ENCODE data around the gene IPO8.

Gene IPO8

DNA sequence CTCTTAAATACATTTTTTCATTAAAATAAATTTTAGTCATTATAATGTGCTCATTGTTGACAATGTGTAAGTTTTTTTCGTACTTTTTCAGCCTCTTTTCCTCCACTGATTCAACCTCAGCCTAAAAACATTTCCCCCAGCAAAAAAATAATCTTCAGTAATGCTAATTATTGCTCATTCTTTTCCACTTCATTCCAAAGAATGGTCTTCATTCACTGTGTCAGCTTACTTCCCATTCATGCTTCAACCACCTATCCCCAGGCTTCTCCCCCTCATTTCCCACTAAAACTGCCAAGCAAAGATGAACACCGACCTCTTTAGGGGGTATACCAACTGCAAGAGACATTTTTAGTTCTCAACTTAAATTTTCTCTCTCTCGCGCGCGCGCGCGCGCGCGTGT lies 2.7 kb upstream of the IPO8 start:
- no peak overlapping the region for H3K27ac ChIP-seq
- TF ChIP-seq ZFX (IDR thresholded peaks at IDR 0.05): no peak
- TF ChIP-seq, protein P1, sequence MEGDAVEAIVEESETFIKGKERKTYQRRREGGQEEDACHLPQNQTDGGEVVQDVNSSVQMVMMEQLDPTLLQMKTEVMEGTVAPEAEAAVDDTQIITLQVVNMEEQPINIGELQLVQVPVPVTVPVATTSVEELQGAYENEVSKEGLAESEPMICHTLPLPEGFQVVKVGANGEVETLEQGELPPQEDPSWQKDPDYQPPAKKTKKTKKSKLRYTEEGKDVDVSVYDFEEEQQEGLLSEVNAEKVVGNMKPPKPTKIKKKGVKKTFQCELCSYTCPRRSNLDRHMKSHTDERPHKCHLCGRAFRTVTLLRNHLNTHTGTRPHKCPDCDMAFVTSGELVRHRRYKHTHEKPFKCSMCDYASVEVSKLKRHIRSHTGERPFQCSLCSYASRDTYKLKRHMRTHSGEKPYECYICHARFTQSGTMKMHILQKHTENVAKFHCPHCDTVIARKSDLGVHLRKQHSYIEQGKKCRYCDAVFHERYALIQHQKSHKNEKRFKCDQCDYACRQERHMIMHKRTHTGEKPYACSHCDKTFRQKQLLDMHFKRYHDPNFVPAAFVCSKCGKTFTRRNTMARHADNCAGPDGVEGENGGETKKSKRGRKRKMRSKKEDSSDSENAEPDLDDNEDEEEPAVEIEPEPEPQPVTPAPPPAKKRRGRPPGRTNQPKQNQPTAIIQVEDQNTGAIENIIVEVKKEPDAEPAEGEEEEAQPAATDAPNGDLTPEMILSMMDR (conservative IDR thresholded peaks at IDR 0.05): no peak

DNA sequence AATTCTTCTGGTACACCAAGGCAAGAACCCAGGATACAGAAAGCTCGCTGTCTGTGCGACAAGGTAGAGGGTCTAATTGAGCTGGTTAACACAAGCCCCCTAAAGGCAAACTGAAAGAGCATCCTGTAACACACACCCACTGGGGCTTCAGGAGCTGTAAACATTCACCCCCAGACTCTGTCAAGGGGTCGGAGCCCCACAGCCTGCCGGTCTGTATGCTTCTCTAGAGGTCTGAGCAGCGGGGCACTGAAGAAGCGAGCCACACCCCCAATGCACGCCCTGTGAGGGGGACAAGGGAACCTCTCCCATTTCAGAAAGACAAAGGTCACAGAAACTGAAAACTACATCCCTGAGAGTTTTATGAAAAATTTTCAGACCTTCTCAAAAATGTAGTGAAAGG lies 1.3 kb upstream of the IPO8 start:
- TF ChIP-seq, protein P1 (conservative IDR thresholded peaks at IDR 0.05): no peak
- TF ChIP-seq ZFX (IDR thresholded peaks at IDR 0.05): no peak
- no peak overlapping the region; the same call in 1 of the 2 replicates for H3K27ac ChIP-seq

DNA sequence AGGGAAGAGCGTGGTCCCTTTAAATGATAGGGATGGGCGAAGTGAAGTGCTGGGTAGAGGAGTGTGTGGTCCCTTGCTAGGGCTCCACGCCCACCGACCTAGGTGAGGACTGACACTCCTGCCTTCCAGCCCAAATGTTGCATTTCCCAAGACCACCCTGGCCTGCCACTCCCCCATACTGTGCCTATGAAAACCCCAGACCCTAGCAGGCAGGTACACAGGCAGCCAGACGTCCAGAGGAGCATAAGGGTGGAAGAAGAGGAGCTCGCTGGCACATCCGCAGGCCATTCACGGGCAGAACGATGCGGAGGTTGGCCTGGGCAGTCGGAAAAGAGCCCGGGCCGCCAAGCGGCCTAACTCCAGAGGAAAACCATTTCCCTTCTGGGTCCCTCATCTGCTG lies 817 bp upstream of the IPO8 start:
- peak overlapping the region; percentile 89 for H3K27ac ChIP-seq

DNA sequence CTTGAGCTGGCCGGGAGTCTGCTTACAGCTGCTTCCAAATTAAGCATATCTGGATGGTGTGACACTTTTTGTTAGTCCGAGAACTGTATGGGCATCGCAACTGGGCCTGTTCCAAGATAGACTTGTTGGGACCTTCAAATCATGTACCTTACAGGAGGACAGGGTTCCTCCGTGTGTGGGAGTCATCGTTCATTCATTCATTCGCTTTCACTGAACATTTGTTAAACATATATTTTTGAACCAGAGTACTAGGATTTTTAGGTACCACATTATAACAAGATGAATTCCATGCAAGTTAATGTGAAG lies 387 bp upstream of the IPO8 start:
- H3K27ac ChIP-seq: peak overlapping the region; percentile 89
- no peak for TF ChIP-seq ZFX (IDR thresholded peaks at IDR 0.05)
- TF ChIP-seq, protein P1 (conservative IDR thresholded peaks at IDR 0.05): no peak

More for the DNA sequence above, 817 bp upstream of the IPO8 start:
- TF ChIP-seq ZFX (IDR thresholded peaks at IDR 0.05): no peak
- TF ChIP-seq, protein P1 (conservative IDR thresholded peaks at IDR 0.05): no peak

DNA sequence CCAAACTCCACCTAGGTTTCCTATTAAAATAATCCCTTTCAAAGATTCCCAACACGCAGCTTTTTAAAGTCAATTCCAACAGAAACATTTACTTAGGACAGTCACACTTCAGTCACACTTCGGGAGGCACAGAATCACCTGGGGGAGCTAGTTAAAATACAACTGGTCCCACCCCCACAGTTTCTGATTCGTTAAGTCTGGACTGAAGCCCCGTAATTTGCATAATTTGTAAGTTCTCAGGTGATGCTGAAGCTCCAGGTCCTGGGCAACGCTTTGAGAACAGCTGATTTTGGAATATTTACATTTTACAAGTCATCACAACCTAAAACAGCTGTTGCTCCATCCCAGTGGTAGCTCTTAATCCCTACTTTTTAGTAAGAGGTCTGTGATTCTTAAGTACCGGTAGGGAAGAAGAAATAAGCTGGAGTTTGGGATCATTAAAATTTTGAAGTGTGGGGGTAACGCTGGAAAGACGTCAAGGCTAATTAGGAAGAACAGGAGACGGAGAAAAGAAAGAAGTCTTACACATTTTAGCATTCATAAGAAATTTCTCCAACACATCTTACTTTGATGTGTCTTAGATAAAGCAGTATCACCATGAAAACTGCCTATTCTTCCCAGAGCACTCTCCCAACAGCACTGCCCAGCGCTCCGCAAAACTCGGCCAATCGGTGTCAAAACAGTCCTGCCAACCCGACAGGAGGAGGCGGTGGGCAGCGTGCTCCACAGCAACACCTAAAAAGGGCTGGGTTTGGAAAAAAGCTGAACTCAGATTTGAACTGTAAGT lies 1.1 kb downstream of the IPO8 start:
- peak overlapping the region; percentile 89 for H3K27ac ChIP-seq
- TF ChIP-seq, protein P1 (conservative IDR thresholded peaks at IDR 0.05): no peak
- no peak for TF ChIP-seq ZFX (IDR thresholded peaks at IDR 0.05)

DNA sequence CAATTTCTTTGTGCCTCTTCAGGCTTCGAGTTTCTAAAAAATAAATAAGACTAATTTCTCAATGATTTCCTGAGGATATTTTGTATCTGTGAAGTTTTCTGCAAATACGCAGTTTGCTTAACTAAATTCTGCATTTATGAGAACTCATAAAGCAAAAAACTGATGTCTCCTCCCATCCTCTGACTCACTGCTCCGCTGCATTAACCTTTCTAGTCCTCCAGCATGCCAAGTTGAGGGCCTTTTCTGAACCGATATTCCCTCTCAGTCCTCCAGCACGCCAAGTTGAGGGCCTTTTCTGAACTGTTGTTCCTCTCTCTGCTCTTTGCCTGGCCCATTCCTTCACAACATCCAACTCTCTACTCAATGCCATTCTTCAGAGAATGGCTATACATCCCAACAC lies 3.2 kb downstream of the IPO8 start:
- no peak for TF ChIP-seq ZFX (IDR thresholded peaks at IDR 0.05)
- TF ChIP-seq, protein P1 (conservative IDR thresholded peaks at IDR 0.05): no peak
- H3K27ac ChIP-seq: no peak overlapping the region

DNA sequence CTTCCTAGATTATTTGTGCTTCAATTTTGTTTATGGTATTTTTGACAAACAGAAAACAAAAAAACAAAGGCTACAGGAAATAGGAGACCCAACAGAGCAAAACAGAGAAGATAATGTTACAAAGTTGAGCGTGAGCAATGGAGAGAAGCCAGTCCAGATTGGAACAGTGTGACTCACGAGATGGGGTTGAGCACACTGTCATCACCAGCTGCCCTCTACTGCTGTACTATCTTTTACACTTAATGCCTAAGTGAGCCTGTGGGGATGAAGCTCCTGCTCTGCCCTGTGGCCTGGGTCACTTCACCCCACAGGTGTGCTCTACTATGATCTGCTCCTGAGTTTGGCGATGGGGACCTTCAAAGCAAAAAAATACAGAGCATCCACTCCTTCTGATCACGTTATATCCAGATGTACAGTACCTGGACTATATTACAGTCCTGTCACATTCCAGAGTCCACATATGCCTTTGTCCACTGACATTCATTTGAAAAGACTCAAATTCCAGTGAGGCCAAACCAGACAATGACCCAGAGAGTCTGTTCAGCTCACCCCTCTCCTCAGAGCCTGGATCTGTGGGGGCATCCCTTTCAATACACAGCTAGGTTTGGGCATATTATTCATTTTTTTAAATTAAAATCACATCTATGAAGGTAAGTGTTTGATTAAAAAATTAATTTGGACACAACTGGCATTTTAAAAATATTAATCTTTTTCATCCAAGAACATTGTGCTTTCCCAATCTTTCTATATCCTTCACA lies 4.4 kb downstream of the IPO8 start:
- no peak overlapping the region for H3K27ac ChIP-seq
- TF ChIP-seq, protein P1 (conservative IDR thresholded peaks at IDR 0.05): no peak
- no peak for TF ChIP-seq ZFX (IDR thresholded peaks at IDR 0.05)

Measured in C4-2B (cell line).